ENCODE data around the gene TICAM1.

GRCh38 chr19:4768934-4769777 is 62.4 kb downstream of the TICAM1 start:
- no peak for TF ChIP-seq CTCF (conservative IDR thresholded peaks at IDR 0.05)
- TF ChIP-seq EZH2 (IDR thresholded peaks at IDR 0.05; ENCODE audit: low read depth) = no peak

Data from PC-9 (cell line).